SU-DHL-6 (cell line): Measurements from ENCODE around the gene STK11.
A peak's percentile ranks its signal among the peaks of the same experiment; 100 is the strongest.

Source experiments
- H2AFZ ChIP-seq: fragments of 200-600 bp; sonication (generic); 2 replicates; pipeline ENCODE4 v1.6.1; 2014; ENCODE audit warnings: low read depth, mild to moderate bottlenecking, moderate library complexity, mixed read lengths, antibody characterized with exemption, low read length; ENCODE audit not compliant: severe bottlenecking
- H3F3A ChIP-seq: fragments of 200-600 bp; shearing (Covaris generic); 2 replicates; pipeline ENCODE4 v1.6.0; 2016; ENCODE audit warnings: antibody characterized with exemption, mild to moderate bottlenecking; ENCODE audit not compliant: insufficient read depth
- H3K27ac ChIP-seq: fragments of 200-600 bp; sonication (generic); 2 replicates; pipeline ENCODE4 v1.5.1; 2016; ENCODE audit warnings: low read depth, mild to moderate bottlenecking, low read length, moderate library complexity, mixed read lengths
- H3K27me3 ChIP-seq: fragments of 200-600 bp; sonication (generic), shearing (Covaris generic); 2 replicates; pipeline ENCODE4 v1.6.0; 2014; ENCODE audit warnings: mild to moderate bottlenecking, low read length
- H3K36me3 ChIP-seq: fragments of 200-600 bp; sonication (generic); 2 replicates; pipeline ENCODE4 v1.6.1; 2014; ENCODE audit warnings: mild to moderate bottlenecking, low read length, mixed read lengths
- H3K4me2 ChIP-seq: fragments of 300-600, 200-600 bp; shearing (Covaris generic), sonication (generic); 2 replicates; pipeline ENCODE4 v1.6.0; 2014; ENCODE audit warnings: low read length, low read depth, mild to moderate bottlenecking; ENCODE audit not compliant: poor library complexity, severe bottlenecking
- H3K4me3 ChIP-seq: fragments of 200-600 bp; sonication (generic); 2 replicates; pipeline ENCODE4 v1.5.1; 2014; ENCODE audit warnings: antibody characterized with exemption, low read length, mild to moderate bottlenecking, mixed read lengths; ENCODE audit not compliant: insufficient read depth, poor library complexity, severe bottlenecking
- H3K79me2 ChIP-seq: fragments of 200-600 bp; sonication (generic); 2 replicates; pipeline ENCODE4 v1.6.1; 2014; ENCODE audit warnings: mild to moderate bottlenecking, low read length, moderate library complexity; ENCODE audit not compliant: insufficient read depth
- H3K9ac ChIP-seq: fragments of 200-600 bp; sonication (generic); 2 replicates; pipeline ENCODE4 v1.7.0; 2014; ENCODE audit warnings: mild to moderate bottlenecking, low read length
- H3K9me2 ChIP-seq: fragments of 200-600 bp; sonication (generic); replicated peaks from 2 replicates; pipeline ENCODE4 v1.6.1; 2014; ENCODE audit warnings: low read length; ENCODE audit not compliant: insufficient read depth
- H3K9me3 ChIP-seq: fragments of 200-600 bp; sonication (generic); 2 replicates; pipeline ENCODE4 v1.6.1; 2014; ENCODE audit warnings: low read length, mixed read lengths; ENCODE audit not compliant: insufficient read depth
- H4K20me1 ChIP-seq: fragments of 200-600 bp; sonication (generic); 2 replicates; pipeline ENCODE4 v1.6.1; 2014; ENCODE audit warnings: low read depth, mild to moderate bottlenecking, antibody characterized with exemption, low read length, moderate library complexity, mixed read lengths
- CTCF ChIP-seq: fragments of 200-600 bp; sonication (generic); IDR thresholded peaks from one replicate; pipeline ENCODE4 v1.5.1; 2017; ENCODE audit warnings: antibody characterized with exemption, mild to moderate bottlenecking, low read length, moderate library complexity; ENCODE audit not compliant: insufficient read depth, poor library complexity, severe bottlenecking
- EZH2phosphoT487 ChIP-seq: fragments of 200-600 bp; sonication (generic), shearing (Covaris generic); conservative IDR thresholded peaks from 2 replicates; pipeline ENCODE4 v1.6.1; 2018; ENCODE audit warnings: mild to moderate bottlenecking, antibody characterized with exemption, low read length, moderate library complexity, mixed read lengths

Gene STK11

GRCh38 chr19:1253514-1254080, 48.0 kb downstream of the STK11 start:
- H3K36me3 ChIP-seq, result no peaks in the 10 kb centered on the region
- no peaks in the 10 kb centered on the region for H3K9me3 ChIP-seq
- peaks cover 26% of the 10 kb centered on the region for H3F3A ChIP-seq
- no peaks in the 10 kb centered on the region for H3K27me3 ChIP-seq
- H3K9me2 ChIP-seq, result no peaks in the 10 kb centered on the region
- no peak for TF ChIP-seq CTCF
- TF ChIP-seq EZH2phosphoT487, result no peak
- peak overlapping the region; percentile 92 for H3K27ac ChIP-seq
- no peak overlapping the region for H3K4me3 ChIP-seq
- H3K79me2 ChIP-seq, result peaks cover 27% of the 10 kb centered on the region
- H4K20me1 ChIP-seq, result no peaks in the 10 kb centered on the region
- no peak overlapping the region for H2AFZ ChIP-seq
- H3K9ac ChIP-seq, result peak overlapping the region; percentile 15; the same call in 1 of the 2 replicates
- H3K4me2 ChIP-seq, result no peak overlapping the region

- Histone ChIP-seq H3K27ac (no peak overlapping the region), H3K9me3 (no peaks in the 10 kb centered on the region), H2AFZ (no peak overlapping the region), H4K20me1 (no peaks in the 10 kb centered on the region), H3K4me2 (no peak overlapping the region), H3K36me3 (no peaks in the 10 kb centered on the region), H3K4me3 (no peak overlapping the region), H3K27me3 (no peaks in the 10 kb centered on the region), H3F3A (peaks cover 31% of the 10 kb centered on the region), H3K9me2 (no peaks in the 10 kb centered on the region), H3K79me2 (peaks cover 27% of the 10 kb centered on the region), H3K9ac (no peak overlapping the region)
- TF ChIP-seq EZH2phosphoT487 (no peak), CTCF (no peak)
Observed at GRCh38 chr19:1254081-1254527, 48.5 kb downstream of the STK11 start.

GRCh38 chr19:1254530-1255185, 49.1 kb downstream of the STK11 start:
- Histone ChIP-seq H3K79me2 (peaks cover 27% of the 10 kb centered on the region), H3K9me2 (no peaks in the 10 kb centered on the region), H3K9ac (no peak overlapping the region), H4K20me1 (no peaks in the 10 kb centered on the region), H3K27ac (no peak overlapping the region), H3K9me3 (no peaks in the 10 kb centered on the region), H3K4me3 (no peak overlapping the region), H2AFZ (no peak overlapping the region), H3K36me3 (no peaks in the 10 kb centered on the region), H3F3A (peaks cover 35% of the 10 kb centered on the region), H3K27me3 (no peaks in the 10 kb centered on the region), H3K4me2 (no peak overlapping the region)
- TF ChIP-seq EZH2phosphoT487, result no peak
- TF ChIP-seq CTCF, result no peak
